HepG2 (cell line): ENCODE results near the gene SLC38A2. TPM values are rescaled to one million over a fixed set of nuclear protein-coding genes. Genes with fewer than 3 reads are reported as not detected.

Source experiments
- ATAC-seq: fragments of 200-7000 bp; cut with Tn5 transposase; 3 replicates; pipeline ENCODE4 v1.9.1; 2020; ENCODE audit warnings: mild to moderate bottlenecking, moderate library complexity
- BruUV-seq: library from RNA; stranded (reverse); fragments of 400-500 nt; replicated peaks from 2 replicates; lab custom pipeline; 2021; lab: Mats Ljungman, UMichigan
- CTCF ChIA-PET: fragments of 300-600 bp; formaldehyde crosslinking; extraction: SDS; loops from one replicate; lab custom pipeline; 2021; ENCODE audit warnings: low total read pairs, inconsistent platforms, low intra/inter-chr PET ratio; lab: Yijun Ruan, JAX
- POLR2A ChIA-PET: fragments of 350-600 bp; sonication (Branson Sonifier 250); formaldehyde crosslinking; loops from one replicate; lab custom pipeline; 2020; ENCODE audit warnings: antibody characterized with exemption, inconsistent platforms; lab: Yijun Ruan, JAX
- DNase-seq: peaks from one replicate; pipeline ENCODE4 v3.0.0-alpha.2; 2015; ENCODE audit warnings: low spot score
- FAIRE-seq: peaks from 3 replicates; lab custom pipeline; 2011; peaks lifted over from hg19 to GRCh38; lab: Jason Lieb, UNC
- H2AFZ ChIP-seq: one replicate; pipeline ENCODE4 v1.6.1; 2011; ENCODE audit warnings: low read length, inconsistent platforms
- H3K27ac ChIP-seq: fragments of 300-600 bp; 3 replicates; pipeline ENCODE4 v1.8.0; 2011; ENCODE audit warnings: mixed run types, mild to moderate bottlenecking, mixed read lengths, low read length, inconsistent platforms; ENCODE audit not compliant: insufficient read depth; ENCODE audit errors: extremely low read length
- H3K27me3 ChIP-seq, 2 experiments: fragments of 200-600 bp in 1 of 2; 2 replicates in 1 of 2; 3 replicates in 1 of 2; pipeline versions ENCODE4 v1.6.0 to v1.8.0; 2011; ENCODE audit warnings: low read length in 2 of 2, mild to moderate bottlenecking in 2 of 2, moderate library complexity in 2 of 2, inconsistent platforms in 1 of 2; ENCODE audit not compliant: insufficient read depth in 2 of 2, control insufficient read depth in 1 of 2
- H3K36me3 ChIP-seq, 2 experiments: fragments of 200-600 bp in 1 of 2; replicated peaks in 1 of 2; 2 replicates in 1 of 2; 3 replicates in 1 of 2; pipeline versions ENCODE4 v1.5.1 to v1.8.0; 2011; ENCODE audit warnings: low read length in 2 of 2, inconsistent platforms in 1 of 2; ENCODE audit not compliant: insufficient read depth in 2 of 2, control insufficient read depth in 1 of 2
- H3K4me1 ChIP-seq: 2 replicates; pipeline ENCODE4 v1.5.1; 2012; ENCODE audit warnings: low read length, inconsistent platforms; ENCODE audit not compliant: insufficient read depth
- H3K4me2 ChIP-seq: 2 replicates; pipeline ENCODE4 v1.6.0; 2011; ENCODE audit warnings: low read depth, low read length, inconsistent platforms
- H3K4me3 ChIP-seq, 3 experiments: fragments of 200-600 bp in 1 of 3; sonication (generic), shearing (Covaris generic) in 1 of 3; replicated peaks in 1 of 3; 2 replicates each; pipeline ENCODE4 v1.5.1; 2011 to 2016; ENCODE audit warnings: low read length in 3 of 3, inconsistent platforms in 2 of 3, low read depth in 2 of 3, mild to moderate bottlenecking in 2 of 3, control low read depth in 1 of 3, mixed read lengths in 1 of 3; ENCODE audit not compliant: insufficient read depth in 1 of 3
- H3K79me2 ChIP-seq: one replicate; pipeline ENCODE4 v1.6.1; 2011; ENCODE audit warnings: low read length, inconsistent platforms; ENCODE audit not compliant: insufficient read depth
- H3K9ac ChIP-seq: 2 replicates; pipeline ENCODE4 v1.6.0; 2011; ENCODE audit warnings: mild to moderate bottlenecking, low read depth, low read length, inconsistent platforms; ENCODE audit not compliant: insufficient read depth
- H3K9me3 ChIP-seq: 2 replicates; pipeline ENCODE4 v1.5.1; 2012; ENCODE audit warnings: mild to moderate bottlenecking, low read length
- H4K20me1 ChIP-seq: 2 replicates; pipeline ENCODE4 v1.6.0; 2011; ENCODE audit warnings: inconsistent platforms, mild to moderate bottlenecking, low read length, moderate library complexity; ENCODE audit not compliant: insufficient read depth
- HIC2 ChIP-seq: sonication (generic); formaldehyde crosslinking; IDR thresholded peaks from 2 replicates; pipeline ENCODE4 v1.9.0; 2022; ENCODE audit warnings: low read depth, missing genetic modification reagents
- NRL ChIP-seq: sonication (generic); formaldehyde crosslinking; IDR thresholded peaks from 2 replicates; pipeline ENCODE4 v1.5.0; 2020; ENCODE audit warnings: missing genetic modification reagents, mild to moderate bottlenecking, moderate library complexity, borderline replicate concordance
- SIX4 ChIP-seq: sonication (generic); formaldehyde crosslinking; IDR thresholded peaks from 2 replicates; pipeline ENCODE4 v1.4.0; 2020; ENCODE audit warnings: missing genetic modification reagents
- WGBS: methylation state at CpG from one replicate; pipeline ENCODE4 v1.1.6; 2017; ENCODE audit warnings: low lambda C conversion rate; 5-methylcytosine and 5-hydroxymethylcytosine counted together
- in situ Hi-C: cut with HindIII; loops from 2 replicates; pipeline ENCODE4 v1.10.0; 2017; ENCODE audit warnings: low pct_unique_long_range_greater_than_20kb; ENCODE audit not compliant: extremely low pct_ligation_motif_present
- intact Hi-C: fragments of 100-400 bp; cut with micrococcal nuclease; formaldehyde crosslinking; loops from one replicate; pipeline ENCODE4 v1.10.0; 2022; ENCODE audit not compliant: unreplicated experiment
- polyA plus RNA-seq, 8 experiments: library from polyadenylated mRNA; depleted of rRNA in 3 of 8; stranded (reverse) in 7 of 8; unstranded in 1 of 8; fragments of >200 nt; fragmentation: Illumina TruSeq in 4 of 8; extraction: Trizol in 4 of 8; gene quantifications; 2 replicates each; pipeline versions ENCODE4 v1.2.1 to v1.2.3, GENCODE V29; 2011 to 2016; ENCODE audit warnings: low read depth in 4 of 8, missing spikeins in 1 of 8, mixed read lengths in 1 of 8; ENCODE audit not compliant: insufficient read depth in 1 of 8
- total RNA-seq, 5 experiments: library from RNA; depleted of rRNA; stranded (reverse); fragments of >200 nt; fragmentation: Illumina TruSeq; extraction: Trizol; gene quantifications; 2 replicates each; pipeline ENCODE4 v1.2.3, GENCODE V29; 2016; ENCODE audit warnings: low read depth in 1 of 5
- TF ChIP-seq, protein P1 (sequence below): sonication (generic); formaldehyde crosslinking; IDR thresholded peaks from 2 replicates; pipeline ENCODE4 v1.4.0; 2020; ENCODE audit warnings: missing genetic modification reagents, borderline replicate concordance
- TF ChIP-seq, protein P2 (sequence below): sonication (generic); formaldehyde crosslinking; conservative IDR thresholded peaks from 2 replicates; pipeline ENCODE4 v1.8.1; 2023; ENCODE audit warnings: missing genetic modification reagents

The SLC38A2 gene
- total and polyA plus RNA-seq, 2 of the 13 experiments (the other 11 are each of a cell fraction or from before 2014, with no cell fraction given): 368 to 880 TPM

GRCh38 chr12:46374310-46374709, 1.7 kb upstream of the SLC38A2 start:
- Histone ChIP-seq H3K4me2 (peak overlapping the region; percentile 86), H3K79me2 (peaks cover 55% of the 10 kb centered on the region), H3K27ac (peak overlapping the region; percentile 92), H3K9ac (peak overlapping the region; percentile 98), H3K4me3 (peak overlapping the region; percentile 60 to 96 (median 94)), H2AFZ (no peak overlapping the region), H4K20me1 (peaks cover 32% of the 10 kb centered on the region), H3K36me3 (peaks cover 12 to 23% of the 10 kb centered on the region in 2 experiments), H3K9me3 (no peaks in the 10 kb centered on the region), H3K4me1 (peaks cover 54% of the 10 kb centered on the region), H3K27me3 (peaks cover 0 to 3% of the 10 kb centered on the region in 2 experiments; a peak in 2 of 5 replicates)
- intact Hi-C loops: loop anchor here (5.0 kb wide), 2 partner anchors 98 to 303 kb away; no protein-coding TSS in a partner anchor
- no peak for DNase-seq
- ATAC-seq: no peak
- FAIRE-seq: no peak
- CTCF ChIA-PET: no interaction called here
- TF ChIP-seq, protein P1, sequence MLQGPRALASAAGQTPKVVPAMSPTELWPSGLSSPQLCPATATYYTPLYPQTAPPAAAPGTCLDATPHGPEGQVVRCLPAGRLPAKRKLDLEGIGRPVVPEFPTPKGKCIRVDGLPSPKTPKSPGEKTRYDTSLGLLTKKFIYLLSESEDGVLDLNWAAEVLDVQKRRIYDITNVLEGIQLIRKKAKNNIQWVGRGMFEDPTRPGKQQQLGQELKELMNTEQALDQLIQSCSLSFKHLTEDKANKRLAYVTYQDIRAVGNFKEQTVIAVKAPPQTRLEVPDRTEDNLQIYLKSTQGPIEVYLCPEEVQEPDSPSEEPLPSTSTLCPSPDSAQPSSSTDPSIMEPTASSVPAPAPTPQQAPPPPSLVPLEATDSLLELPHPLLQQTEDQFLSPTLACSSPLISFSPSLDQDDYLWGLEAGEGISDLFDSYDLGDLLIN: no peak
- TF ChIP-seq, protein P2, sequence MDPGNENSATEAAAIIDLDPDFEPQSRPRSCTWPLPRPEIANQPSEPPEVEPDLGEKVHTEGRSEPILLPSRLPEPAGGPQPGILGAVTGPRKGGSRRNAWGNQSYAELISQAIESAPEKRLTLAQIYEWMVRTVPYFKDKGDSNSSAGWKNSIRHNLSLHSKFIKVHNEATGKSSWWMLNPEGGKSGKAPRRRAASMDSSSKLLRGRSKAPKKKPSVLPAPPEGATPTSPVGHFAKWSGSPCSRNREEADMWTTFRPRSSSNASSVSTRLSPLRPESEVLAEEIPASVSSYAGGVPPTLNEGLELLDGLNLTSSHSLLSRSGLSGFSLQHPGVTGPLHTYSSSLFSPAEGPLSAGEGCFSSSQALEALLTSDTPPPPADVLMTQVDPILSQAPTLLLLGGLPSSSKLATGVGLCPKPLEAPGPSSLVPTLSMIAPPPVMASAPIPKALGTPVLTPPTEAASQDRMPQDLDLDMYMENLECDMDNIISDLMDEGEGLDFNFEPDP (CRISPR knock-in tag): no peak
- no peak for TF ChIP-seq SIX4 (CRISPR knock-in tag)
- no peak for TF ChIP-seq HIC2 (CRISPR knock-in tag)
- TF ChIP-seq NRL (CRISPR knock-in tag): no peak
- POLR2A ChIA-PET: interaction anchor here (0.8 to 0.9 kb wide), 2 partner anchors 11 to 118 kb away, joined by 3 to 4 read pairs; no protein-coding TSS in a partner anchor
- no TSS peak for BruUV-seq
- in situ Hi-C loops: loop anchor here (5.0 kb wide), 2 partner anchors 118 to 288 kb away; no protein-coding TSS in a partner anchor
- 6% methylated on average over 1 of the region's 1 CpG for WGBS
